Sigmoid colon (tissue), 4 donors: ENCODE data around the gene SCMH1.

ENCODE experiments used
- POLR2A ChIP-seq, 2 donors: fragments of 450-650 bp; IDR thresholded peaks; one replicate each; pipeline ENCODE4 v1.6.1; 2016; ENCODE audit warnings: antibody characterized with exemption in 2 of 2, mild to moderate bottlenecking in 2 of 2, moderate library complexity in 2 of 2
- POLR2AphosphoS5 ChIP-seq, 4 donors: sonication (generic); formaldehyde crosslinking; IDR thresholded peaks; one replicate each; pipeline ENCODE4 v1.6.1; 2017; ENCODE audit warnings: antibody characterized with exemption in 4 of 4
- TF ChIP-seq, protein P1 (sequence below), 4 experiments: fragments of 450-650 bp in 3 of 4; fragments of 200-600 bp in 1 of 4; IDR thresholded peaks; one replicate each; pipeline ENCODE4 v1.5.1; 2016 to 2019; ENCODE audit warnings: antibody characterized with exemption in 4 of 4, mild to moderate bottlenecking in 3 of 4, moderate library complexity in 2 of 4

DNA sequence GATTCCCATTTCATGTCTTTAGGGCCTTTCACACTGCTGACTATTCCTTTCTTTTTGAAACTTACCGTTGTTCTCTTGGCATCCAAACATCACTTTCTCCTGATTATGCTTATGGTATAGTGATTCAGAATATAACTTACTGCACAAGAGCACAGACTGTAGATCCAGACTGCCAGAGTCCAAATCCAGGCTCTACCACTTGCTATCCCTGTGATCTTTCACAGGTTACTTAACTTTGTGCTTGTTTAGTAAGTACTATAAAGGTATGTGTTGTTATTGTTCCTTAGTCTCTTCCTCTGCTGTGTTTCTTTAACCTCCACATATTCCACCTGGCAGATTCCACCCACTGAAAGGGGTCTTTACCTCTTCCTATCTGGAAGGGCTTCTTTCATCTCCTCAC is 8.4 kb downstream of the SCMH1 start:
- TF ChIP-seq, protein P1, sequence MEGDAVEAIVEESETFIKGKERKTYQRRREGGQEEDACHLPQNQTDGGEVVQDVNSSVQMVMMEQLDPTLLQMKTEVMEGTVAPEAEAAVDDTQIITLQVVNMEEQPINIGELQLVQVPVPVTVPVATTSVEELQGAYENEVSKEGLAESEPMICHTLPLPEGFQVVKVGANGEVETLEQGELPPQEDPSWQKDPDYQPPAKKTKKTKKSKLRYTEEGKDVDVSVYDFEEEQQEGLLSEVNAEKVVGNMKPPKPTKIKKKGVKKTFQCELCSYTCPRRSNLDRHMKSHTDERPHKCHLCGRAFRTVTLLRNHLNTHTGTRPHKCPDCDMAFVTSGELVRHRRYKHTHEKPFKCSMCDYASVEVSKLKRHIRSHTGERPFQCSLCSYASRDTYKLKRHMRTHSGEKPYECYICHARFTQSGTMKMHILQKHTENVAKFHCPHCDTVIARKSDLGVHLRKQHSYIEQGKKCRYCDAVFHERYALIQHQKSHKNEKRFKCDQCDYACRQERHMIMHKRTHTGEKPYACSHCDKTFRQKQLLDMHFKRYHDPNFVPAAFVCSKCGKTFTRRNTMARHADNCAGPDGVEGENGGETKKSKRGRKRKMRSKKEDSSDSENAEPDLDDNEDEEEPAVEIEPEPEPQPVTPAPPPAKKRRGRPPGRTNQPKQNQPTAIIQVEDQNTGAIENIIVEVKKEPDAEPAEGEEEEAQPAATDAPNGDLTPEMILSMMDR (IDR thresholded peaks at IDR 0.05): no peak
- TF ChIP-seq POLR2A (IDR thresholded peaks at IDR 0.05) (no peak), POLR2AphosphoS5 (IDR thresholded peaks at IDR 0.05) (no peak)
